ENCODE results near the gene ZFAND3.

Gene ZFAND3

DNA sequence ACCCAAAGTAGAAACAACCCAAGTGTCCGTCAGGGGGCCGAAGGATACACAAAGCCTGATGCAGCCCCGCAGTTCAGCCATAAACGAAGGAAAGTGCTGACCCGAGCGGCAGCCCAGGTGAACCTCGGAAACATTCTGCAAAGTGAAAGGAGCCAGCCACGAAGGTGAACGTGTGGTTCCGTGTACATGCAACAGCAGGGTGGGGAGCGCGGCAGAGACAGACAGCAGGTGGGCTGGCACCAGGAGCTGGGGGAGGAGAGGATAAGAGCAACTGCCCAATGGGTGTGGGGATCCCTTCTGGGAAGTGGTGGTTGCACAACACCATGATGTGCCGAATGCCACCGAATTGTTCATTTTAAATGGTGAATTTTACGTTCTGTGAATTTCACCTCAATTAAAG lies 341.8 kb downstream of the ZFAND3 start:
- in situ Hi-C loops (cut with MboI; ENCODE audit: low sequenced_read_pairs) = no loop called here
- H3K9me3 ChIP-seq = no peaks in the 10 kb centered on the region

DNA sequence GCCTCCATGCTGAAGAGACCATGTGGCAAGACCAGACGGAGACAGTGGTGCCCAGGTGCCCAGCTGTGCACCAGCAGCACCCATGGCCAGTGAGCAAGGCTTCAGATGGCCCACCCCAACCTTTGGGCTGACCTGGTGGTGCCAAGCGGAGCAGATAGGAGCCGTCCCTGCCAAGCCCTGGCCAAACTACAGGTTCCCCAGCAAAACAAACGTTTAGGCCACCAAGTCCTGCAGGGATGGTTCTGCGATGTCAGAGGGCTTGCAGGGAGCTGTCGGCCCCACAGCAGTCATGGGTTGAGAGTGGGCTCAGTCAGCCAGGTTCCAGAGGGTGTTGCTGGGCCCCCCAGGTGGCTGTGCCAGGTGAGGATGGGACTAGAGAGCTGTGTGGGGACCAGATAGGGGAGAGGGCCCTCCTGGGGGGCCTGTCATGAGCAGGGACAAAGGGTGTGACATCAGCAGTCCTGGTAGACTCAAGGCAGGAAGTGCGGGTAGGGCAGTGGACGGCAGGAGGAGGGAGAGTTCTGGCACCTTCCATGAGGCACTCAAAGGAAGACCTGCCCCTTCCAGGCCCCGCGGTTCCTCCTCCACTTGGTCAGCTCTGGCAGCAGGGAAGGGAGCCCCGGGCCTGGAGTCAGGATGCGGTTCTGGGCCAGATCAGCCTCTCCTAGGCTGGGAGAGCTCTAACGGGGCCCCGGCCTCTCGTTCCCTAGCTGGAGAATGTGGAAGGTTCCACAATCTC lies 342.4 kb downstream of the ZFAND3 start:
- in situ Hi-C loops (cut with MboI; ENCODE audit: low sequenced_read_pairs) = no loop called here
- Histone ChIP-seq H3K9me3 (no peaks in the 10 kb centered on the region), H3K27me3 (ENCODE audit: low read depth) (no peaks in the 10 kb centered on the region), H3K4me3 (no peak overlapping the region), H3K4me1 (no peaks in the 10 kb centered on the region), H3K36me3 (replicated peaks) (no peaks in the 10 kb centered on the region)
- no peak for DNase-seq (ENCODE audit: low spot score in 2 of 2)

More for the DNA sequence above, 341.8 kb downstream of the ZFAND3 start:
- Histone ChIP-seq H3K27me3 (ENCODE audit: low read depth) (no peaks in the 10 kb centered on the region), H3K4me1 (no peaks in the 10 kb centered on the region), H3K4me3 (no peak overlapping the region), H3K36me3 (replicated peaks) (no peaks in the 10 kb centered on the region)
- no peak for DNase-seq (ENCODE audit: low spot score in 2 of 2)

DNA sequence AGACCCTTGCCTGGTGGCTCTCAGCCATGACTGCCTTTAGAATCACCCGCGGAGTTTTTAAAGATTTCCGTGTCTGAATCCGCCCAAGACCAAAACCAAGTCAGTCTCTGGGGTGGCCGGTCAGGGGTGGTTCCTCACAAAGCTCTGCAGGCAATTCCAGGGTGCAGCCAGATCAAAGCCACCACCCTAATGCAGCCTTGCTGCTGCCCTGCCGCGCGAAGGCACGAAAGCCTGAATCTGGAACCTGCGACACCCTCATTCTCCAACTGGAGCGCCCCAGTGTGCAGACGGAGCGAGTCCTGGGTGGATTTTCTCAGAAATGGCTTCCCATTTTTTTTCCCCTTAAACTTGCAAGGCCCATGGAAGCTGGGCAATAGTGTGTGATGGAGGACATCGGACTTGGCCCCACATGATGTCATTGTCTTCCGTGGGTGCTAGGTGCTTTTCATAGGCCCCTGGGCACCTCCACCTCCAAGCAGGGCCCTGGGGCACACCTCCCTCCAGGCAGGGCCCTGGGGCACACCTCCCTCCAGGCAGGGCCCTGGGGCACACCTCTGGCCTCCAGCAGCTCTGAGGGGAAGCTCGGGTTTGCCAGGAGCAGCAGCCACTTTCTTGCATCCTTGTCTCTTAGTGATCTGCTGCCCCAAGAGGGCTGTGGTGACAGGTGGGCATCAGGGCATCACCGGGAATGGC lies 343.1 kb downstream of the ZFAND3 start:
- no peak for DNase-seq (ENCODE audit: low spot score in 2 of 2)
- in situ Hi-C loops (cut with MboI; ENCODE audit: low sequenced_read_pairs) = no loop called here
- no peaks in the 10 kb centered on the region for H3K4me1 ChIP-seq
- H3K9me3 ChIP-seq = no peaks in the 10 kb centered on the region
- H3K27me3 ChIP-seq (ENCODE audit: low read depth) = no peaks in the 10 kb centered on the region
- H3K36me3 ChIP-seq (replicated peaks) = no peaks in the 10 kb centered on the region
- H3K4me3 ChIP-seq = no peak overlapping the region

DNA sequence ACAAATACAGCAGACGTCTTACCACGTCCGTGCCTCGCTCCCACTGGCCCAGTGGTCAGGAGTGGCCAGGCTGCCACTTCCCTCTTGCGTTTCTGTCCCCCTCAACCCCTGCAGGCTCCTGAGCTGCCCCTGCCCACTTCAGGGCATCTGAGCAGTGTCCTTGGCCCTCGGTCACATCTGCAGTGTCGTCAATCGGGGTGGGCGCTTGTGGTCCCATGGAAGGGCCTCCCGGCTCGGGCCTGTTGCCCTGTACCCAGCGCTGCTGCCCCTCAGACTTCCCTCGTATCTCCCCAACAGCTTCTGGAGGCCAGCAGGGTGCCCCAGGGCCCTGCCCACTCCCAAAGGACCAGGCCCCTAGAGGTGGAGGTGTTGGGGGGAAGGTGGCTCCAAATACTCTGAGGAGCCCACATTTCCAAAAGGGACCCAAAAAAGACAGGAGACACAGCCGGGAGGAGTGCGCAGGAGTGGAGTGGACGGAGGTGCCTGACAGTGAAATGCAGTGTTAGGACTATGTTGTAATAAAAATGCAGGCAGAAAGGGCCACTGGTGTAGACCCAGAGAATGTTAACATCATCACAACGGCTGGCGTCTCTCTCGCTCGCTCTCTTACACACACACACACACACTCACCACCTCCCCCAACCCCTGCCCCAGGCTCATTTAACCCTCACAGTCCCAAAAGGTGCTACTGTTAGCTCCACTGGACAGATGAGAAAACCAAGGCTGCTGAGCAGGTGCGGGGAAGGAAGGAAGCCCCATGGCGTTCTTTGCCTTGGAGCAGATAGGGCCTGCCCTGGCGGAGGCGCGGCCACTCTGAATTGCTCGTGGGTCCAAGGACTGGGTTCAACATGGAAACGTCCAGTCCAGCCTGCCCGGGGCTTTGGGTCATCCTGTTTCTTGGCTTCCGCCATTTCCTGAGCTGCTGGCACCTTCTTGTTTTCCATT lies 343.9 kb downstream of the ZFAND3 start:
- Histone ChIP-seq H3K27me3 (ENCODE audit: low read depth) (no peaks in the 10 kb centered on the region), H3K36me3 (replicated peaks) (no peaks in the 10 kb centered on the region), H3K4me1 (no peaks in the 10 kb centered on the region), H3K9me3 (no peaks in the 10 kb centered on the region), H3K4me3 (no peak overlapping the region)
- DNase-seq (ENCODE audit: low spot score in 2 of 2) = no peak
- in situ Hi-C loops (cut with MboI; ENCODE audit: low sequenced_read_pairs) = no loop called here

DNA sequence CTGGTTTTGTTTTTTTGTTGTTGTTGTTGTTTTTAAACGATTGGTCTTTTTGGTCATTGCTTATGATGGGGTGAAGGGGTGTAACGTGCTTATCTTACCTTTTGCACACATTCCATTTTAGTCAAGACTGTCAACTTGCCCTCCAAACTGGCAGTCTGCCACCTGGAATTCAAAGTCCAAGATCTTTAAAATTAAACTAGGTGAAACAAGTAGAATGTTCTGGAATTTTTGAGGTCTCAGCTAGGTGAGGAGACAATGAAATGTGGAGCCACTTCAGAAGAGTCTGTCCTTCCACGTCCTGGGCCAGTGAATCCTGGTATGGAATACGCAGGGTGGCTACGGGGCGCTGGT lies 344.6 kb downstream of the ZFAND3 start:
- no peak for DNase-seq (ENCODE audit: low spot score in 2 of 2)
- Histone ChIP-seq H3K4me3 (no peak overlapping the region), H3K9me3 (no peaks in the 10 kb centered on the region), H3K36me3 (replicated peaks) (no peaks in the 10 kb centered on the region), H3K27me3 (ENCODE audit: low read depth) (no peaks in the 10 kb centered on the region), H3K4me1 (no peaks in the 10 kb centered on the region)
- in situ Hi-C loops (cut with MboI; ENCODE audit: low sequenced_read_pairs) = no loop called here

DNA sequence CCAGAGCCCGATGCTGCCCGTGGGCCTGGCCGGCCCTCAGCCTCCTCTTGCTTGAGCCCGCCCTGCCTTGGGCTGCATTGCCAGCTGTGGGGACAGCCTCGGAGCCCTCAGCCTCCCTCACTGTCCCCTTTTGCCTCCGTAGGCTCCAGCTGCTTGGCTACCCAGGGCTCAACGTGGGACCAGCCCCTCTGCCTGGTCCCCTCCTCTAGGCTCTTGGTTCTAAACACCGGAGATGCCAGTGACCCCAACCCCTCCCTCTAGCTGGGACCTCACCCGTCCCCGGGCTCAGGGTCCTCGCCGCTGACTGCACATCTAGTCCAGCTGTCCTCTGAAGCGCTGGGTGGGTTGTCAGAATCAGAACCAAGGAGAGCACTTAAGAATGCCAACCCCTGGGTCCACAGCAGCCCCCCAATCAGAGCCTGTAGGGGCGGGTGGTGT lies 345.2 kb downstream of the ZFAND3 start:
- in situ Hi-C loops (cut with MboI; ENCODE audit: low sequenced_read_pairs) = no loop called here

DNA sequence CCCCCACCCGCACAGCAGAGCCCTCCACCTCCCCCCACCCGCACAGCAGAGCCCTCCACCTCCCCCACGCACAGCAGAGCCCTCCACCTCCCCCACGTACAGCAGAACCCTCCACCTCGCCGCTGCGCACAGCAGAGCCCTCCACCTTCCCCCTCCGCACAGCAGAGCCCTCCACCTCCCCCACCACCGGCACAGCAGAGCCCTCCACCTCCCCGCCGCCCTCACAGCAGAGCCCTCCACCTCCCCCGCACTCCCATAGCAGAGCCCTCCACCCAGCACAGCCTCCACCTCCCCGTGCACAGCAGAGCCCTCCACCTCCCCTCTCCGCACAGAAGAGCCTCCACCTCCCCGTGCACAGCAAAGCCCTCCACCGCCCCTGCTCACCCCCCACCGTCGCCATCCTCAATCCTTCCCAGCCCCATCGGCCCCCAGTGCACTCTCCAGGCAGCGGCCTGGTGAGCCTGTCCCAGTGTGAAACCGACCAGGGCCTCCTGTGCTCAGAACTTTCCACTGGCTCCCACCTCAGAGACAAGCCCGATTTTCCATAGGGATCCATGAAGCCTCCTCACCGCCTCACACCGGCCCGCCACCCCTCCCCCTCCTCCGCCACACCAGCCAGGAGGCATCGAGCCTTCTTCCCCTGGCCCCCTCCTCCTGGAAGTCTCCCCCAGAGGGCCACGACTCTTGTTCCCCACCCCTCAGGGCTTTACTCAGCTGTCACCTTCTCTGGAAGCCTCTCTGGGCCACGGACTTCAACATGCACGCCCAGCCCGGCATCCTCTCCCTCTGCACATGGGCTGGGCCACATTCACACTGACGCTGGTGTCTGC lies 347.1 kb downstream of the ZFAND3 start:
- Histone ChIP-seq H3K36me3 (replicated peaks) (no peaks in the 10 kb centered on the region), H3K4me1 (no peaks in the 10 kb centered on the region), H3K27me3 (ENCODE audit: low read depth) (no peaks in the 10 kb centered on the region), H3K4me3 (no peak overlapping the region), H3K9me3 (no peaks in the 10 kb centered on the region)
- DNase-seq (ENCODE audit: low spot score in 2 of 2) = no peak
- in situ Hi-C loops (cut with MboI; ENCODE audit: low sequenced_read_pairs) = no loop called here

More for the DNA sequence above, 345.2 kb downstream of the ZFAND3 start:
- Histone ChIP-seq H3K36me3 (replicated peaks) (no peaks in the 10 kb centered on the region), H3K27me3 (ENCODE audit: low read depth) (no peaks in the 10 kb centered on the region), H3K9me3 (no peaks in the 10 kb centered on the region), H3K4me1 (no peaks in the 10 kb centered on the region), H3K4me3 (no peak overlapping the region)
- no peak for DNase-seq (ENCODE audit: low spot score in 2 of 2)

DNA sequence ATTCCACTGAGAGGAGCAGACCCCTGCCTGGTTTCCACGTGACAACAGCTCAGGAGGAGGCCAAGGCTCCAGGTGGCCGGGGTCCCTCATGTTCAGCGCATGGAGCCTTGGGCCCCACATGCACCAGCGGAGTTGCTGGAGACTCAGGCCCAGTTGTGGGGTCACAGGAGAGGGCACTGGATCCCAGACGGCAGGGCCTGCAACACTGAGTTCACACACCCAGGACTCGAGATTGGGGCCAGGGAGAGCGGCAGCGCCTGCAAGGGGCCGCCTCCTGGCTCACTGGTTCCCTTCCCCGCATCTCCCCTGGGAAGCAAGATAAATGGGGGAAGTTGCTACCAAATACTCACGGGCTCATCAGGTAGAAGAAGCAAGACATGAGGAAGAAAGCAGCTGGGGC lies 348.1 kb downstream of the ZFAND3 start:
- H3K4me3 ChIP-seq = no peak overlapping the region
- no peaks in the 10 kb centered on the region for H3K27me3 ChIP-seq (ENCODE audit: low read depth)
- H3K36me3 ChIP-seq (replicated peaks) = no peaks in the 10 kb centered on the region
- no peaks in the 10 kb centered on the region for H3K4me1 ChIP-seq
- H3K9me3 ChIP-seq = no peaks in the 10 kb centered on the region
- no peak for DNase-seq (ENCODE audit: low spot score in 2 of 2)
- in situ Hi-C loops (cut with MboI; ENCODE audit: low sequenced_read_pairs) = no loop called here

DNA sequence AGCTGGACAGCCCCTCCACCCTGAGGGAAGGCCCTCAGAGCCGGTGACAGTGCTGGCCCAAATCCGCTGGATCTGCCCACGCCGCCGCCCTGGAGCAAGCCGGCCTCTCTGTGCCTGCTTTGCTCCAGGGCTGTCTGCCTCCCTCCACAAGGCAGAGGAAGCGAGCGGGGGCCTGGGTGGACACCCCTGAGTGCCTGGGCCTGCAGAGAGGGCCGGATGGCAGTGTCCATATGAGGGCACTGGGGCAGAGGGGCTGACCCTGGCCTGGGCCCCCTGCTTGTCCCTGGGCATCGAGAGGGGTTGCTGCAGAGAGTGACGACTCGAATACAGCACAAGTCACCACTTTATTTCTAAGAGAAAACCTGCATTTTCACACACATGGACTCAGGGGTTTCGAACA lies 348.6 kb downstream of the ZFAND3 start:
- Histone ChIP-seq H3K36me3 (replicated peaks) (no peaks in the 10 kb centered on the region), H3K4me1 (no peaks in the 10 kb centered on the region), H3K9me3 (no peaks in the 10 kb centered on the region), H3K27me3 (ENCODE audit: low read depth) (no peaks in the 10 kb centered on the region), H3K4me3 (no peak overlapping the region)
- DNase-seq (ENCODE audit: low spot score in 2 of 2) = no peak
- in situ Hi-C loops (cut with MboI; ENCODE audit: low sequenced_read_pairs) = no loop called here

DNA sequence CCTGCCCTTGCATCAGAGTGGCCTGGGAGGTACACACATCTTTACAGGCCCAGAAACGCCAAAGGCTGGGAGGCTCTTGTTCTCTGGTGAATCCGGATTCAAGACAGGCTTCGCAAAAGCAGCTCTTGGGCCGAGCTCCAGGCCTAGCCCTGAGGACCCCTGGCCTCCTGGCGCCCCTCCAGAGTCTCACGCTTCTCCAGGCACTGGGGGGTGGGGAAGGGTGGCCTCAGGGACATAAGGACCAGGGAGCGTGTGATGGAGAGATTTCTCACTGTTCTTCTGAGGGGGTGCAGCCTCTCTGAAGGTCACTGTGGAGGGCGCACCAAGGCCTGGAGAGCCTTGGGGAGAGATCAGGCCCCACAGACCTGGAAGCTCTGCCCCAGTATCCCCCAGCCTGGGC lies 349.2 kb downstream of the ZFAND3 start:
- DNase-seq (ENCODE audit: low spot score in 2 of 2) = no peak
- Histone ChIP-seq H3K9me3 (no peaks in the 10 kb centered on the region), H3K4me3 (no peak overlapping the region), H3K27me3 (ENCODE audit: low read depth) (no peaks in the 10 kb centered on the region), H3K36me3 (replicated peaks) (no peaks in the 10 kb centered on the region), H3K4me1 (no peaks in the 10 kb centered on the region)
- in situ Hi-C loops (cut with MboI; ENCODE audit: low sequenced_read_pairs) = no loop called here

DNA sequence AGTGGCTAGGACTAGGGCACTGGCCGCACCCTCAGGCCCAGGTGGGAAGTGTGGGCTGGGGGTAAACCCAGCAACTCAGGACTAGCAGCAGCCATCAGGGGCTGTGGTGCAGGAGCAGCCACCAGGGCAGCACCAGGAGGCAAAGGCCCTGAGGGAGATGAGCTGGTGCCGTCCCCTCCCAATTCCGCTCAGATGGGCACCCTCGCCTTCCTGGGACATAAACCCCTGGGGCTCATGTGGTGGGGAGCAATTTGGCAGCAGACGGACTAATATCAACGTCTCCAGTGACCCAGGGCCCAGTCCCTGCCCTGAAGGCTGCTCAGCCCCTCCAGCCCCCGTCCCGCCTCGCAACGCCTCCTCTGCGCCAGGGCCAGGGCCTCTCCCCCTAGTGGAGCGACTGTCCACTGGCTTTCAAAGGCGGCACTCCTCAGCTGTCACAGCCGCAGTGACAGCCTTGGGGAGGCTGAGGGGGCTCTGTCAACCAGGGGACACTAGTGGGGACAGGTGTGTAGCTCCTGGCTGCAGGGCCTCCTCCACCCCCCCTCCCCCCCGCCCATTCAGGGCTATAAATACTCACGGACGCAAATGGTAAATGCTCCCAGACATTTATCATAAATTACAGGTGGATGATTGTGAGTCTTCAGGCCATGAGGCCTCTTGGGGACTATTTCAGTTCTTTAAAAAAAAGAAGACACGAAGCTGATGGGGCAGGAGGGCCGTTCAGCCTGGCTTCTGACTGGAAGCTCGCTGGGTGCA lies 349.9 kb downstream of the ZFAND3 start:
- in situ Hi-C loops (cut with MboI; ENCODE audit: low sequenced_read_pairs) = no loop called here
- no peak for DNase-seq (ENCODE audit: low spot score in 2 of 2)
- H3K4me3 ChIP-seq = no peak overlapping the region
- no peaks in the 10 kb centered on the region for H3K27me3 ChIP-seq (ENCODE audit: low read depth)
- H3K4me1 ChIP-seq = no peaks in the 10 kb centered on the region
- no peaks in the 10 kb centered on the region for H3K9me3 ChIP-seq
- no peaks in the 10 kb centered on the region for H3K36me3 ChIP-seq (replicated peaks)

DNA sequence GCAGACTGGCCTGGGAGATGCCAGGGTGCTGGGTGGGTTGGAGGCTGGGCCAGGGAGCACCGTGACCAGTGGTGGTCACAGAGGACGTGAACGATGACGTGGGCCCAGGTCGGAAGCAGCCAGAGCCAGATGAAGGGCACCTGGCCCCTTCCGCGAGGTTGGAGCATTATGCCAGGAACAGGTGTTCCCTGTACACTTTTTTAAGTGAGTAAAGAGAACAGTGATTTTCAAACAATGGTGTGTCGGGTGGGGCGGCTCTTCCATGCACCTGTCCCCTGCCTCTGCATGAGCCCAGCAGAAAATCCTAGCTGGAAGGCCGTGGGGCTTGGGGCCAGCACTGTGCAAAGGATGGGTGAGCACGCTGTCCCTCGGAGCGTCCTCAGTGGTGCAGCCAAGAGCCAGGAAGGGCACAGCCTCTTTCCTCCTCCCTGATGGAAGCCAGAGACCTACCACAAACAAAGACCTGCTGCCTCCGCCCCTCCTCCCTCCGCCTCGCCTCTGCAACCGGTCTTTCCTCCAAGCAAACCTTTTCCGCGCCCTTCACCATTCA lies 350.5 kb downstream of the ZFAND3 start:
- no peak overlapping the region for H3K4me3 ChIP-seq
- no peaks in the 10 kb centered on the region for H3K4me1 ChIP-seq
- H3K36me3 ChIP-seq (replicated peaks) = no peaks in the 10 kb centered on the region
- no peaks in the 10 kb centered on the region for H3K27me3 ChIP-seq (ENCODE audit: low read depth)
- in situ Hi-C loops (cut with MboI; ENCODE audit: low sequenced_read_pairs) = no loop called here
- no peak for DNase-seq (ENCODE audit: low spot score in 2 of 2)
- no peaks in the 10 kb centered on the region for H3K9me3 ChIP-seq
